Large intestine (tissue), 12 donors: ENCODE results near the gene NLRP11. TPM values are rescaled to one million over a fixed set of nuclear protein-coding genes. Genes with fewer than 3 reads are reported as not detected.

Experiments used
- DNase-seq, 2 donors: peaks; one replicate each; pipeline versions ENCODE4 v3.0.0 to v3.0.0-alpha.2; 2013
- H3K27ac ChIP-seq: one replicate; pipeline ENCODE4 v1.5.1; 2013; ENCODE audit warnings: low read length
- H3K27me3 ChIP-seq: 2 replicates; pipeline ENCODE4 v1.6.1; 2013; ENCODE audit warnings: low read length; ENCODE audit not compliant: control insufficient read depth, insufficient read depth
- H3K36me3 ChIP-seq: 2 replicates; pipeline ENCODE4 v1.6.1; 2013; ENCODE audit warnings: low read length; ENCODE audit not compliant: control insufficient read depth, insufficient read depth
- H3K4me1 ChIP-seq: one replicate; pipeline ENCODE4 v1.6.1; 2013; ENCODE audit warnings: low read length; ENCODE audit not compliant: control insufficient read depth, insufficient read depth
- H3K4me3 ChIP-seq: one replicate; pipeline ENCODE4 v1.5.1; 2013; ENCODE audit warnings: low read length
- H3K9me3 ChIP-seq: one replicate; pipeline ENCODE4 v1.6.1; 2013; ENCODE audit warnings: mild to moderate bottlenecking, low read depth, low read length, moderate library complexity; ENCODE audit not compliant: control insufficient read depth
- WGBS: methylation state at CpG from one replicate; pipeline ENCODE4 v1.1.5; 2013; ENCODE audit warnings: low lambda C conversion rate; ENCODE audit not compliant: insufficient coverage; 5-methylcytosine and 5-hydroxymethylcytosine counted together
- long read RNA-seq, 11 donors: transcript quantifications; one replicate each; lab custom pipeline, GENCODE V29; 2026
- polyA plus RNA-seq: library from polyadenylated mRNA; unstranded; fragments of 120-200 nt; gene quantifications from one replicate; pipeline ENCODE4 v1.2.1, GENCODE V29; 2013

NLRP11 gene
- 0.04 TPM for polyA plus RNA-seq
- long read RNA-seq, donor 1 = 0 reads
- long read RNA-seq, donor 2 = 0 reads
- long read RNA-seq, donor 3 = 0 reads
- long read RNA-seq, donor 4 = 0 reads
- long read RNA-seq, donor 5 = 0 reads
- long read RNA-seq, donor 6 = 0 reads
- long read RNA-seq, donor 7 = 0 reads
- long read RNA-seq, donor 8 = 0 reads
- long read RNA-seq, donor 9 = 0 reads
- long read RNA-seq, donor 10 = 0 reads
- long read RNA-seq, donor 11 = 0 reads

GRCh38 chr19:55831846-55832245, at the start of gene NLRP11:
NLRP11 (minus strand) TSS chr19:55831999; CDS start chr19:55818174, 13,825 bp downstream.
- Histone ChIP-seq H3K36me3 (no peaks in the 10 kb centered on the region), H3K27ac (no peak within 1 kb of the TSS), H3K9me3 (no peaks in the 10 kb centered on the region), H3K4me1 (no peaks in the 10 kb centered on the region), H3K4me3 (no peak within 1 kb of the TSS), H3K27me3 (no peaks in the 10 kb centered on the region)
- WGBS = no CpG with 5 or more reads among the region's 10 CpGs
- no peak for DNase-seq

DNA sequence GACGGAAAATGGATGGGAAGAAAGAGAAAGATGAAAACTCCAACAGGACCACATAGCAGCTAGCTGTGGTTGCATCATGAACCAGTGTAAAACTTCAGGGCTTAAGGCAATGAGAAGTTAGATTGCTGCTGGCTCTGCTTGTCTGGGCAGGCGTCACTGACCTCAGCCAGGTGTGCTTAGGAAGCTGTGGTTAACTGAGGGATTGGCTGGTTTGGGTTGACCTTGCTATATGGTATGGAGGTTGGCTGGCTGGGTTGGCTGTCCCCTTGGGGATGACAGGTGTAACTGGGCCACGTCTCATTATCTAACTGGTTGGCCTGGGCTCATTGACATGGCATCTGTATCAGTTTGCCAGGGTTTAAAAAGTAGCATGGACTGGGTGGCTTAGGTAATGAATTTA, 45.4 kb upstream of the NLRP11 start:
- Histone ChIP-seq H3K4me1 (no peaks in the 10 kb centered on the region), H3K36me3 (no peaks in the 10 kb centered on the region), H3K9me3 (no peaks in the 10 kb centered on the region), H3K27ac (no peak overlapping the region), H3K4me3 (no peak overlapping the region), H3K27me3 (no peaks in the 10 kb centered on the region)
- WGBS = no CpG with 5 or more reads among the region's 3 CpGs
- no peak for DNase-seq

- no peaks in the 10 kb centered on the region for H3K9me3 ChIP-seq
- WGBS = 80% methylated on average over 1 of the region's 11 CpGs
Measured at GRCh38 chr19:55870736-55871135, 38.9 kb upstream of the NLRP11 start.

GRCh38 chr19:55867101-55867500, 35.3 kb upstream of the NLRP11 start:
- no peak overlapping the region for H3K4me3 ChIP-seq
- H3K9me3 ChIP-seq = no peaks in the 10 kb centered on the region
- no peaks in the 10 kb centered on the region for H3K4me1 ChIP-seq
- no peak overlapping the region for H3K27ac ChIP-seq
- DNase-seq = no peak
- H3K27me3 ChIP-seq = no peaks in the 10 kb centered on the region
- no peaks in the 10 kb centered on the region for H3K36me3 ChIP-seq
- no CpG with 5 or more reads among the region's 7 CpGs for WGBS

More at GRCh38 chr19:55870736-55871135, 38.9 kb upstream of the NLRP11 start:
- Histone ChIP-seq H3K4me3 (no peak overlapping the region), H3K27me3 (no peaks in the 10 kb centered on the region), H3K36me3 (no peaks in the 10 kb centered on the region), H3K27ac (no peak overlapping the region), H3K4me1 (no peaks in the 10 kb centered on the region)
- no peak for DNase-seq

DNA sequence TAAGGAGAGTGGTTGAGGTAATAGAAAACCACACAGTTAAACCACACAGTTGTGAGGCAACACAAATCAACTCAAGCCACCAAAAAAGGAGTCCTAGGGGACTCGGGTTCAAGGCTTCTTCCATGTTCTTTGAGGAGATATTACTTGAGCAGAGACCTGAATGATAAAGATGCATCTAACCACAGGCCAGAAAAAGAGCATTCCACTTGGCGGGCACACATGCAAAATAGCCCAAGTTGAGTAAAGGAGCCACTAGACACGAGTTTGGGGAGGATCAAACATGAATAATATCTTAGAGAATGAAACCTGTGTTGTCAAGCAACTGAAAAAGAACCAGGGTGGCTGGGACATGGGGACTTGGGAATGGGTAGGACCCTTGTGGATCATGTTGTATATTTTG, 34.7 kb upstream of the NLRP11 start:
- 50% methylated on average over 2 of the region's 3 CpGs for WGBS
- Histone ChIP-seq H3K36me3 (no peaks in the 10 kb centered on the region), H3K27me3 (no peaks in the 10 kb centered on the region), H3K4me3 (no peak overlapping the region), H3K9me3 (no peaks in the 10 kb centered on the region), H3K4me1 (no peaks in the 10 kb centered on the region), H3K27ac (no peak overlapping the region)
- no peak for DNase-seq

DNA sequence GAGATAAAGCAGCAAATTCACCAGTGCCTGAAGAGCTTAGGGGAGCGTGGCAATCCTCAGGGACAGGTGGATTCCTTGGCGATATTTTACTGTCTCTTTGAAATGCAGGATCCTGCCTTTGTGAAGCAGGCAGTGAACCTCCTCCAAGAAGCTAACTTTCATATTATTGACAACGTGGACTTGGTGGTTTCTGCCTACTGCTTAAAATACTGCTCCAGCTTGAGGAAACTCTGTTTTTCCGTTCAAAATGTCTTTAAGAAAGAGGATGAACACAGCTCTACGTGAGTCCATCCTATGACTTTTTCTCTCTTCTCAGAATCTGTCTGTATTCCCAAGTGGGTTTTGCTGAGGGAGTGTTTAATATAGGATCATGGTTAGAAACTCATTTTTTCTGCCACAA, 27.2 kb upstream of the NLRP11 start:
- Histone ChIP-seq H3K4me1 (no peaks in the 10 kb centered on the region), H3K9me3 (no peaks in the 10 kb centered on the region), H3K27ac (no peak overlapping the region), H3K4me3 (no peak overlapping the region), H3K36me3 (no peaks in the 10 kb centered on the region), H3K27me3 (no peaks in the 10 kb centered on the region)
- DNase-seq = no peak
- WGBS = 100% methylated on average over 1 of the region's 5 CpGs

DNA sequence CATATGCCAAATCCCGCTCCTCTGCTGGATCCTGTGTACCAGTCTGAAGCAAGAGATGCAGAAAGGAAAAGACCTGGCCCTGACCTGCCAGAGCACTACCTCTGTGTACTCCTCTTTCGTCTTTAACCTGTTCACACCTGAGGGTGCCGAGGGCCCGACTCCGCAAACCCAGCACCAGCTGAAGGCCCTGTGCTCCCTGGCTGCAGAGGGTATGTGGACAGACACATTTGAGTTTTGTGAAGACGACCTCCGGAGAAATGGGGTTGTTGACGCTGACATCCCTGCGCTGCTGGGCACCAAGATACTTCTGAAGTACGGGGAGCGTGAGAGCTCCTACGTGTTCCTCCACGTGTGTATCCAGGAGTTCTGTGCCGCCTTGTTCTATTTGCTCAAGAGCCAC, 26.6 kb upstream of the NLRP11 start:
- Histone ChIP-seq H3K27me3 (no peaks in the 10 kb centered on the region), H3K36me3 (no peaks in the 10 kb centered on the region), H3K4me3 (no peak overlapping the region), H3K27ac (no peak overlapping the region), H3K4me1 (no peaks in the 10 kb centered on the region), H3K9me3 (no peaks in the 10 kb centered on the region)
- no CpG with 5 or more reads among the region's 14 CpGs for WGBS
- no peak for DNase-seq

GRCh38 chr19:55857974-55858373, 26.2 kb upstream of the NLRP11 start:
- no peak for DNase-seq
- no CpG with 5 or more reads among the region's 23 CpGs for WGBS

GRCh38 chr19:55857149-55857548, 25.4 kb upstream of the NLRP11 start:
- Histone ChIP-seq H3K27ac (no peak overlapping the region), H3K4me3 (no peak overlapping the region), H3K4me1 (no peaks in the 10 kb centered on the region), H3K36me3 (no peaks in the 10 kb centered on the region), H3K9me3 (no peaks in the 10 kb centered on the region), H3K27me3 (no peaks in the 10 kb centered on the region)
- DNase-seq = no peak
- WGBS = no CpG with 5 or more reads among the region's 4 CpGs

More at GRCh38 chr19:55857974-55858373, 26.2 kb upstream of the NLRP11 start:
- Histone ChIP-seq H3K27ac (no peak overlapping the region), H3K9me3 (no peaks in the 10 kb centered on the region), H3K36me3 (no peaks in the 10 kb centered on the region), H3K4me3 (no peak overlapping the region), H3K27me3 (no peaks in the 10 kb centered on the region), H3K4me1 (no peaks in the 10 kb centered on the region)

DNA sequence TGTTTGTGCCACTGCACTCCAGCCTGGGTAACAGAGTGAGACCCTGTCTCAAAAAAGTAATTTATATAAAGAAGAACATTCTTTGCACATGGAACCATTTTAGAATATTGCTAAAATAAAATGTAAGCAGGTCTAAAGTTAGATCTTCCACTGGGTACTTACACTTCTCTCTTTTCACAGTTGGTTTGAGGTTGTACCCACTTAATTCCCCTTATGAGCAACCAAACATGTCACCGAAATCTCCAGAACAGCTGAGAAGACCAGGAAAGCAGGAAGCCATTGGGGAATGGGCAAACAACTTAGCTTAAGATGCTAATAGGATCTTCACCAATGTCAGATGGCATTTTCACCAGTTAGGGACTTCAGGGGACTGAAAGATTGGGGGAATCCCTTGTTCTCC, 23.4 kb upstream of the NLRP11 start:
- H3K4me3 ChIP-seq = no peak overlapping the region
- no peak overlapping the region for H3K27ac ChIP-seq
- H3K9me3 ChIP-seq = no peaks in the 10 kb centered on the region
- 100% methylated on average over 1 of the region's 1 CpG for WGBS
- H3K27me3 ChIP-seq = no peaks in the 10 kb centered on the region
- no peaks in the 10 kb centered on the region for H3K36me3 ChIP-seq
- DNase-seq = no peak
- no peaks in the 10 kb centered on the region for H3K4me1 ChIP-seq

- H3K4me3 ChIP-seq = no peak overlapping the region
- H3K4me1 ChIP-seq = no peaks in the 10 kb centered on the region
- H3K27ac ChIP-seq = no peak overlapping the region
- DNase-seq = no peak
- H3K36me3 ChIP-seq = no peaks in the 10 kb centered on the region
- H3K9me3 ChIP-seq = no peaks in the 10 kb centered on the region
- WGBS = 100% methylated on average over 1 of the region's 4 CpGs
- no peaks in the 10 kb centered on the region for H3K27me3 ChIP-seq
Measured at GRCh38 chr19:55838906-55839305, 7.1 kb upstream of the NLRP11 start.
